GM12801 (cell line): ENCODE results near the gene ZNF747.

ENCODE experiments used
- CTCF ChIP-seq: IDR thresholded peaks from one replicate; pipeline ENCODE4 v1.5.1; 2011; ENCODE audit warnings: control low read depth; ENCODE audit not compliant: insufficient read length; ENCODE audit errors: extremely low read depth

The ZNF747 gene

GRCh38 chr16:30503403-30504296, 31.0 kb downstream of the ZNF747 start:
- no peak for TF ChIP-seq CTCF

DNA sequence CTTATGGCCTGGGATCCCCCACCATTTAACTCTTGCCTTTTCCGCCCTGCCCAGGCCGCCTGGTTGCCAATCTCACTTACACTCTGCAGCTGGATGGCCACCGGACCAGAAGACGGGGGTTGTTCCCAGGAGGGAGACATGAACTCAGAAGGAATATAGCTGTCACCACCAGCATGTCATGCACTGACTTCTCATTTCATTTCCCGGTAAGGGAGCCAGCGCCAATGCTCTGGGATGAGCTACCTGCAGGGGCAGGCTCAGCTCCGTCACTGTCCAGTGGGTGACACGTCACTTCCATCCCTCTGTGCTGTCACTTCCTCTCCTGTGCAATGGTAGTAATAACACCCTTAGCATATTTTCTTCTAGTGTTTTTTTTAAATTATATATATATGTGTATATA, 35.4 kb downstream of the ZNF747 start:
- no peak for TF ChIP-seq CTCF

- TF ChIP-seq CTCF, result no peak
These were observed 39.9 kb downstream of the ZNF747 start for GRCh38 chr16:30494709-30495108.

- TF ChIP-seq CTCF, result no peak
These were observed 40.6 kb downstream of the ZNF747 start for GRCh38 chr16:30493941-30494488.

DNA sequence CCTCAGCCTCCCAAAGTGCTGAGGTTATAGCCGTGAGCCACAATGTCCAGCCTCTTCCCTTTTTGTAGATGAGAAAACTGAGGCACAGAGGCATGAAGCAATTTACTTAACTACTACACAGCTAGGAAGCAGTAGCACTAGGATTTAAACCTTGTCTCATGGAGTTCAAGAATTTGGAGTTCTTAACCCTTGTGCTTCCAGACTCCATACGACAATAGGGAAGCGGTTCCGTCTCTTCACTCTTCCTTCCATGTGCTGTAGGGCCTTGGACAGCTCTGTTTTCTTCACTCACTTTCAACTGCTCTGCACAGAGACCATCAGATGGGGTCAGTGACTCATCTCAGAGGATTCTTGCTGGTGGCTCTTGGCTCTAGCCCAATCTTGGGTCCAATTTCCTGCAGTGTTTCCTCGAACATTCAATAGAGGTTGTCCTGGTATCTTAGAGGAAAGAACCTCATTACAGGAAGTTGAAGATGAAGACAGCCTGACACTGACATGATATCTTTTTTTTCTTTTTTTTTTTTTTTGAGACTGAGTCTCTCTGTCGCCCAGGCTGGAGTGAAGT, 42.8 kb downstream of the ZNF747 start:
- no peak for TF ChIP-seq CTCF

DNA sequence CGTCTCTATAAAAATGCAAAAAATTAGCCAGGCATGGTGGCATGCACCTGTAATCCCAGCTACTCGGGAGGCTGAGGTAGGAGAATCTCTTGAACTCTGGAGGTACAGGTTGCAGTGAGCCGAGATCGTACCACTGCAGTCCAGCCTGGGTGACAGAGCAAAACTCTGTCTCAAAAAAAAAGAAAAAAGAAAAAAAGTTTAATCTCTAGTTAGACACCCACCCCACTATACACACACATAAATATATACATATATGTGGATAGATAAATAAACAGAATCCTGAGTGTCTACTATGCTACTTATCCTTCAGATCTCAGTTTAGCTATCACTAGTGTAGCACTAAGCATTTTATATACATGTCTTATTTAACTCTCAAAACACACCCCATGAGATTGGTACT, 43.4 kb downstream of the ZNF747 start:
- TF ChIP-seq CTCF, result no peak

DNA sequence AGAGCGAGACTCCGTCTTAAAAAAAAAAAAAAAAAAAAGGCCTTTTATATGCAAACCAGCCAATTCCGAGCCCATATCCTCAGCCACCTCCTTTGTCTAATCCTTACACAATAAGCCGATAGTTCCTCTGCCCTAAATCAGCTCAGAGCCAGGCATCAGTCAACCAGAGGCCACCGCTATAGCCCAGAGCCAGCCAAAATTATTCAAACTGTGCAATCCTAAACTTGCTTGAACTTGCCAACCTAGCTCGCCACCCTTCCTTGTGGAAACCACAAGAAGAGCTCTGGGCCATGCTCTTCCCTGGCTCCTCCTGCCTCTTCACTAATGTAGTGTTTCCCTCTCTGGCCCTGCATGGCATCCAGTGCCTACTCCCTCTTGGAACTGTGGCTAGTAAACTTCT, 44.4 kb downstream of the ZNF747 start:
- no peak for TF ChIP-seq CTCF
